K562 (cell line): Measurements from ENCODE around the gene ADD1. TPM values are rescaled to one million over a fixed set of nuclear protein-coding genes. Genes with fewer than 3 reads are reported as not detected.

Source experiments
- RFX1 ChIP-seq: fragments of 450-650 bp; IDR thresholded peaks from 2 replicates; pipeline ENCODE4 v1.6.1; 2016; ENCODE audit warnings: mild to moderate bottlenecking, moderate library complexity
- SRSF7 ChIP-seq: fragments of 200-400 bp; formaldehyde crosslinking; optimal IDR thresholded peaks from 2 replicates; pipeline ENCODE3; 2017; ENCODE audit warnings: mild to moderate bottlenecking, low read depth, low read length
- ZBTB40 ChIP-seq, 2 experiments: fragments of 450-650 bp in 1 of 2; sonication (generic) in 1 of 2; formaldehyde crosslinking in 1 of 2; IDR thresholded peaks; 2 replicates each; pipeline versions ENCODE4 v1.7.1 to v1.9.0; 2016 to 2022; ENCODE audit warnings: inconsistent platforms in 1 of 2, mild to moderate bottlenecking in 1 of 2, missing genetic modification reagents in 1 of 2
- ZNF165 ChIP-seq: fragments of 250-450 bp; sonication (Bioruptor Pico); IDR thresholded peaks from 2 replicates; pipeline ENCODE4 v1.4.0; 2020; ENCODE audit warnings: borderline replicate concordance
- polyA plus RNA-seq, 8 experiments: library from polyadenylated mRNA; depleted of rRNA in 4 of 8; stranded (reverse) in 5 of 8; unstranded in 3 of 8; fragments of >200 nt; fragmentation: Nextera tagmentation in 2 of 8; fragmentation: Illumina TruSeq in 1 of 8; extraction: Ambion mirVana in 2 of 8; extraction: Trizol in 1 of 8; gene quantifications; 2 replicates each; pipeline versions ENCODE4 v1.2.1 to v1.2.3, GENCODE V29; 2011 to 2014; ENCODE audit warnings: inconsistent platforms in 1 of 8, missing spikeins in 1 of 8
- total RNA-seq, 7 experiments: library from RNA; depleted of rRNA in 6 of 7; stranded (reverse); fragments of >200 nt in 6 of 7; fragmentation: Illumina TruSeq in 2 of 7; extraction: Trizol in 2 of 7; gene quantifications; 2 replicates each; pipeline versions ENCODE4 v1.2.1 to v1.2.3, GENCODE V29; 2011 to 2021; ENCODE audit warnings: low replicate concordance in 1 of 7
- TF ChIP-seq, protein P1 (sequence below): fragments of 250-450 bp; sonication (Bioruptor Pico); IDR thresholded peaks from 2 replicates; pipeline ENCODE4 v1.4.0; 2020; ENCODE audit warnings: mild to moderate bottlenecking
- TF ChIP-seq, protein P2 (sequence below): fragments of 450-650 bp; IDR thresholded peaks from 2 replicates; pipeline ENCODE4 v1.6.1; 2016; ENCODE audit warnings: low read depth

Gene ADD1
- total and polyA plus RNA-seq, 9 of the 15 experiments (the other 6 are each of a cell fraction or from before 2014, with no cell fraction given): 17.5 to 153 (median 74.0) TPM

DNA sequence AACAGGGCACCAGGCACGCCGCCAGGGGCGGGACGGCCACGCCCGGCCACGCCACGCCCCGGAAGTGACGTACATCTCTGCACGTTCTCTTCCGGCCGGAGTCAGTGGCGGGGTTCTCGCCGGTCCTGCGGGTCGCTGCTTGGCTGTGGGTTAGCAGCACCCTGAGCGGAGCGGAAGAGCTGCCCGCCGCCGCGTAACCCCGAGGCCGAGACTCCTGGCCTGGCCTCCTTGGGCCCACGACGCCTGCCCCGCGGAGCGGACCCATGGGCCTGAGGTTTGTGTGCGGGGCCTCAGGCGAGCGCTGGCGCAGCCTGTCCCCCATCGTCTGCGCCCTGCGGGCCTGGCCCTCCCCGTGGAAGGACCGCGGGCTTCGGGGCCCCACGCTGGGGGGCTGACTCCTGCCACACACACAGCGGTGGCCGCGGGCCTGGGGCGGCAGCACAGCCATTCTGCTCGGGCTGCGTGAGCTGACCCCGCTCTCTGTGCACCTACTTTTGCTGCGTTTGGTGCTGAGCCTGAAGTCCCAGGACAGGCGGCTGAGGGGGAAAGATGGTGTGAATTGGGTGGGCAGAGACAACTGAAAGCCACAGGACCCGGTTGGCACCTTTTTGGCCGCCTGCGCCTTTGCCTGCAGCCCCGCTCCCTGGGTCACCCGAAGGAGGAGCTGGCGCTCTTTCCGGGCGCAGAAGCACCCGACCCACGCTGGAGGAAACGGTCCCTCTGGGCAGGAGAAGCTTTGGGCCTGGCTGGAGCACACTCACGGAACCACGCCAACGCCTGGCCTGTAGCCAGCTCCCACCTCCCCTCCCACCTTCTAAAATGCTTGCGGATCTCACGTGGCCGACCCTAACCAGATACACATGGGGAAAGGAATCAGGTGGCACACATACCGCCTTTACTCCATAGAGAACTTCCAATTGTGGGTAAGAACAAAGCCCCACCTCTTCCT is 91.4 kb downstream of the ADD1 start (continued):
- TF ChIP-seq, protein P1, sequence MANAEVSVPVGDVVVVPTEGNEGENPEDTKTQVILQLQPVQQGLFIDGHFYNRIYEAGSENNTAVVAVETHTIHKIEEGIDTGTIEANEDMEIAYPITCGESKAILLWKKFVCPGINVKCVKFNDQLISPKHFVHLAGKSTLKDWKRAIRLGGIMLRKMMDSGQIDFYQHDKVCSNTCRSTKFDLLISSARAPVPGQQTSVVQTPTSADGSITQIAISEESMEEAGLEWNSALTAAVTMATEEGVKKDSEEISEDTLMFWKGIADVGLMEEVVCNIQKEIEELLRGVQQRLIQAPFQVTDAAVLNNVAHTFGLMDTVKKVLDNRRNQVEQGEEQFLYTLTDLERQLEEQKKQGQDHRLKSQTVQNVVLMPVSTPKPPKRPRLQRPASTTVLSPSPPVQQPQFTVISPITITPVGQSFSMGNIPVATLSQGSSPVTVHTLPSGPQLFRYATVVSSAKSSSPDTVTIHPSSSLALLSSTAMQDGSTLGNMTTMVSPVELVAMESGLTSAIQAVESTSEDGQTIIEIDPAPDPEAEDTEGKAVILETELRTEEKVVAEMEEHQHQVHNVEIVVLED (CRISPR knock-in tag): peak; percentile 53; the same call in 1 of the 2 replicates
- TF ChIP-seq ZNF165 (no peak), SRSF7 (no peak), RFX1 (no peak), ZBTB40 (IDR thresholded peaks at IDR 0.05) (peak; percentile 93), ZBTB40 (CRISPR knock-in tag; IDR thresholded peaks at IDR 0.05) (no peak)
- TF ChIP-seq, protein P2, sequence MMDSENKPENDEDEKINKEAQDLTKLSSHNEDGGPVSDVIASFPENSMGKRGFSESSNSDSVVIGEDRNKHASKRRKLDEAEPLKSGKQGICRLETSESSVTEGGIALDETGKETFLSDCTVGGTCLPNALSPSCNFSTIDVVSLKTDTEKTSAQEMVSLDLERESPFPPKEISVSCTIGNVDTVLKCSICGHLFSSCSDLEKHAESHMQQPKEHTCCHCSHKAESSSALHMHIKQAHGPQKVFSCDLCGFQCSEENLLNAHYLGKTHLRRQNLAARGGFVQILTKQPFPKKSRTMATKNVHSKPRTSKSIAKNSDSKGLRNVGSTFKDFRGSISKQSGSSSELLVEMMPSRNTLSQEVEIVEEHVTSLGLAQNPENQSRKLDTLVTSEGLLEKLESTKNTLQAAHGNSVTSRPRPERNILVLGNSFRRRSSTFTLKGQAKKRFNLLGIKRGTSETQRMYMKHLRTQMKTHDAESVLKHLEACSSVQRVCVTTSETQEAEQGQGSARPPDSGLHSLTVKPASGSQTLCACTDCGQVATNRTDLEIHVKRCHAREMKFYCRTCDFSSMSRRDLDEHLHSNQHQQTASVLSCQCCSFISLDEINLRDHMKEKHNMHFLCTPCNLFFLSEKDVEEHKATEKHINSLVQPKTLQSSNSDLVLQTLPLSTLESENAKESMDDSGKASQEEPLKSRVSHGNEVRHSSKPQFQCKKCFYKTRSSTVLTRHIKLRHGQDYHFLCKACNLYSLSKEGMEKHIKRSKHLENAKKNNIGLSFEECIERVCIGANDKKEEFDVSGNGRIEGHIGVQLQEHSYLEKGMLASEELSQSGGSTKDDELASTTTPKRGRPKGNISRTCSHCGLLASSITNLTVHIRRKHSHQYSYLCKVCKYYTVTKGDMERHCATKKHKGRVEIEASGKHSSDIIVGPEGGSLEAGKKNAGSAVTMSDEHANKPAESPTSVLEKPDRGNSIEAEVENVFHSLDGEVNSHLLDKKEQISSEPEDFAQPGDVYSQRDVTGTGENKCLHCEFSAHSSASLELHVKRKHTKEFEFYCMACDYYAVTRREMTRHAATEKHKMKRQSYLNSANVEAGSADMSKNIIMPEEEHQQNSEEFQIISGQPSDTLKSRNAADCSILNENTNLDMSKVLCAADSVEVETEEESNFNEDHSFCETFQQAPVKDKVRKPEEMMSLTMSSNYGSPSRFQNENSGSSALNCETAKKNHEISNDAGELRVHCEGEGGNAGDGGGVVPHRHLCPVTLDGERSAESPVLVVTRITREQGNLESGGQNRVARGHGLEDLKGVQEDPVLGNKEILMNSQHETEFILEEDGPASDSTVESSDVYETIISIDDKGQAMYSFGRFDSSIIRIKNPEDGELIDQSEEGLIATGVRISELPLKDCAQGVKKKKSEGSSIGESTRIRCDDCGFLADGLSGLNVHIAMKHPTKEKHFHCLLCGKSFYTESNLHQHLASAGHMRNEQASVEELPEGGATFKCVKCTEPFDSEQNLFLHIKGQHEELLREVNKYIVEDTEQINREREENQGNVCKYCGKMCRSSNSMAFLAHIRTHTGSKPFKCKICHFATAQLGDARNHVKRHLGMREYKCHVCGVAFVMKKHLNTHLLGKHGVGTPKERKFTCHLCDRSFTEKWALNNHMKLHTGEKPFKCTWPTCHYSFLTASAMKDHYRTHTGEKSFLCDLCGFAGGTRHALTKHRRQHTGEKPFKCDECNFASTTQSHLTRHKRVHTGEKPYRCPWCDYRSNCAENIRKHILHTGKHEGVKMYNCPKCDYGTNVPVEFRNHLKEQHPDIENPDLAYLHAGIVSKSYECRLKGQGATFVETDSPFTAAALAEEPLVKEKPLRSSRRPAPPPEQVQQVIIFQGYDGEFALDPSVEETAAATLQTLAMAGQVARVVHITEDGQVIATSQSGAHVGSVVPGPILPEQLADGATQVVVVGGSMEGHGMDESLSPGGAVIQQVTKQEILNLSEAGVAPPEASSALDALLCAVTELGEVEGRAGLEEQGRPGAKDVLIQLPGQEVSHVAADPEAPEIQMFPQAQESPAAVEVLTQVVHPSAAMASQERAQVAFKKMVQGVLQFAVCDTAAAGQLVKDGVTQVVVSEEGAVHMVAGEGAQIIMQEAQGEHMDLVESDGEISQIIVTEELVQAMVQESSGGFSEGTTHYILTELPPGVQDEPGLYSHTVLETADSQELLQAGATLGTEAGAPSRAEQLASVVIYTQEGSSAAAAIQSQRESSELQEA: no peak
